Stimulated activated CD4-positive, alpha-beta T cell treated with anti-CD3 and anti-CD28 coated beads, Interleukin-12 subunit alpha, Interleukin-12 subunit beta, amount 100 ng/mL, for 4 hours (primary cell): ENCODE results near the gene RASEF.
"Not testable (repeated sequence)": the region's sequence is repeated elsewhere in the genome, so short reads cannot be mapped to it uniquely, and the experiment has no call there.

Source experiments
- DNase-seq: peaks from one replicate; pipeline ENCODE4 v3.0.0-alpha.2; 2020

The RASEF gene

GRCh38 chr9:83062651-83063527 is at the start of gene RASEF:
RASEF (minus strand) TSS chr9:83063142; CDS start chr9:83062867, 275 bp downstream.
- no peak for DNase-seq

GRCh38 chr9:83111169-83111568 is 48.2 kb upstream of the RASEF start:
- DNase-seq: no peak

- DNase-seq: no peak
Measured at GRCh38 chr9:83109296-83109695, 46.4 kb upstream of the RASEF start.

GRCh38 chr9:83108208-83108607 is 45.3 kb upstream of the RASEF start:
- no peak for DNase-seq

GRCh38 chr9:83106772-83107171 is 43.8 kb upstream of the RASEF start:
- DNase-seq: no peak

- no peak for DNase-seq
Measured at GRCh38 chr9:83106263-83106662, 43.3 kb upstream of the RASEF start.

- DNase-seq: no peak
Measured at GRCh38 chr9:83097633-83098032, 34.7 kb upstream of the RASEF start.

- DNase-seq: not testable (repeated sequence)
Measured at GRCh38 chr9:83093311-83093710, 30.4 kb upstream of the RASEF start.

- no peak for DNase-seq
Measured at GRCh38 chr9:83081846-83082245, 18.9 kb upstream of the RASEF start.

- no peak for DNase-seq
Measured at GRCh38 chr9:83081010-83081409, 18.1 kb upstream of the RASEF start.

- DNase-seq: not testable (repeated sequence)
Measured at GRCh38 chr9:83075932-83076331, 13.0 kb upstream of the RASEF start.

GRCh38 chr9:83072498-83072897 is 9.6 kb upstream of the RASEF start:
- not testable (repeated sequence) for DNase-seq

GRCh38 chr9:83071626-83072025 is 8.7 kb upstream of the RASEF start:
- DNase-seq: no peak

GRCh38 chr9:83070261-83070660 is 7.3 kb upstream of the RASEF start:
- no peak for DNase-seq

- DNase-seq: no peak
Measured at GRCh38 chr9:83069651-83070050, 6.7 kb upstream of the RASEF start.

- no peak for DNase-seq
Measured at GRCh38 chr9:83068414-83068813, 5.5 kb upstream of the RASEF start.

- no peak for DNase-seq
Measured at GRCh38 chr9:83067579-83067978, 4.6 kb upstream of the RASEF start.

- DNase-seq: no peak
Measured at GRCh38 chr9:83066771-83067170, 3.8 kb upstream of the RASEF start.

GRCh38 chr9:83065233-83065632 is 2.3 kb upstream of the RASEF start:
- DNase-seq: no peak

GRCh38 chr9:83061990-83062650 is 822 bp downstream of the RASEF start:
- no peak for DNase-seq

- DNase-seq: no peak
Measured at GRCh38 chr9:83061036-83061435, 1.9 kb downstream of the RASEF start.

- DNase-seq: no peak
Measured at GRCh38 chr9:83060556-83060955, 2.4 kb downstream of the RASEF start.

GRCh38 chr9:83059417-83059816 is 3.5 kb downstream of the RASEF start:
- DNase-seq: no peak

- no peak for DNase-seq
Measured at GRCh38 chr9:83056911-83057310, 6.0 kb downstream of the RASEF start.
